ENCODE measurements around the gene TPSD1.
"Not testable (repeated sequence)": the region's sequence is repeated elsewhere in the genome, so short reads cannot be mapped to it uniquely, and the experiment has no call there.

The TPSD1 gene

GRCh38 chr16:1264345-1265089 lies 8.6 kb downstream of the TPSD1 start:
- no peak for DNase-seq

DNA sequence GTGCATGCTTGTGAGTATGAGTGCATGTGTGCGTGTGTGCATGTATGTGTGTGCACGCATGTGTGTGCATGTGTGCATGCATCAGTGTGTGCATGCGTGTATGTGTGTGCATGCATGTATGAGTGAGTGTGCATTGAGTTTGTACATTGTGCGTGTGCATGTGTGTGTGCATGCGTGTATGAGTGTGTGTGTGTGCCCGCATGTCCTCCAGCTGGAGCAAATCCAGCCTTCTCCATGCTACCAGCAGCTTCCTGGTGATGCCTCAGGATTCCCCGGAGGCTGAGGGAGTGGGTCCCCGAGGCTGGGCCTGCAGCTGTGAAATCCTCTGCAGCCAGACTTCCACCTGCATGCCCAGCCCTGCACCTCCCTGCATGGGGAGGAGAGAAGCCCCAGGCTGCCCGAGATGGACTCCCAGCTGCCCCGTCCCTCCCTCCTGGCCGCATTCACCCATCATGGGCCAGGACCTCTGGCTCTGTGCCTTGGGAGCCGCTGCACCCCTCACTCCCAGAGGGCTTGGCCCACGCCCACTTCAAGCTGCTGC lies 9.3 kb downstream of the TPSD1 start:
- no peak for DNase-seq

- no peak for DNase-seq
These were observed 10.0 kb downstream of the TPSD1 start for GRCh38 chr16:1265826-1266225.

GRCh38 chr16:1269418-1269817 lies 13.5 kb downstream of the TPSD1 start:
- DNase-seq, result not testable (repeated sequence)

GRCh38 chr16:1271380-1271723 lies 15.5 kb downstream of the TPSD1 start:
- DNase-seq, result no peak

DNA sequence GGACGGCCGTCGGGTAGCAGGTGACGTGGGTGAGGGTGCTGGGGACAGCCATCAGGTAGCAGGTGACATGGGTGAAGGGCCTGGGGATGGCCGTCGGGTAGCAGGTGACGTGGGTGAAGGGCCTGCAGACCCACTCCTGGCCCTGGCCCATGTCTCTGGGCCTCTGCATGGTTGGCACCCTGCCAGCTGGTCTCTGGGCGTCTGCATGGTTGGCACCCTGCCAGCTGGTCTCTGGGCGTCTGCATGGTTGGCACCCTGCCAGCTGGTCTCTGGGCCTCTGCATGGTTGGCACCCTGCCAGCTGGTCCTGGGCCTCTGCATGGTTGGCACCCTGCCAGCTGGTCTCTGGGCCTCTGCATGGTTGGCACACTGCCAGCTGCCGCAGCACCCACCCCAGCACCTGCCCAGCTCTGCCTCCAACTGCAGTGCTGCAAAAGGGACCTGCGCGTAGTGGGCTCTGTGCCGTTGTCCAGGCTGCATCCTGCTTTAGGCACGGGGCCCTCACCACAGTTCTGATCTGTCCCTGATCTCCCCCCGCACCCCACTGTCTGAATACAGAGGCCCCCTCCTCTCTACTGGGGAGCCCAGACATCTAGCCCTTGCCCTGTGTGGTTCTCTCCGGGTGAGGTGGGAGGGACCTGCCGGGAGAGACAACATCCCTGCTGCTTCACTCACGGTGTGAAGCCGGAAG lies 16.0 kb downstream of the TPSD1 start:
- not testable (repeated sequence) for DNase-seq

DNA sequence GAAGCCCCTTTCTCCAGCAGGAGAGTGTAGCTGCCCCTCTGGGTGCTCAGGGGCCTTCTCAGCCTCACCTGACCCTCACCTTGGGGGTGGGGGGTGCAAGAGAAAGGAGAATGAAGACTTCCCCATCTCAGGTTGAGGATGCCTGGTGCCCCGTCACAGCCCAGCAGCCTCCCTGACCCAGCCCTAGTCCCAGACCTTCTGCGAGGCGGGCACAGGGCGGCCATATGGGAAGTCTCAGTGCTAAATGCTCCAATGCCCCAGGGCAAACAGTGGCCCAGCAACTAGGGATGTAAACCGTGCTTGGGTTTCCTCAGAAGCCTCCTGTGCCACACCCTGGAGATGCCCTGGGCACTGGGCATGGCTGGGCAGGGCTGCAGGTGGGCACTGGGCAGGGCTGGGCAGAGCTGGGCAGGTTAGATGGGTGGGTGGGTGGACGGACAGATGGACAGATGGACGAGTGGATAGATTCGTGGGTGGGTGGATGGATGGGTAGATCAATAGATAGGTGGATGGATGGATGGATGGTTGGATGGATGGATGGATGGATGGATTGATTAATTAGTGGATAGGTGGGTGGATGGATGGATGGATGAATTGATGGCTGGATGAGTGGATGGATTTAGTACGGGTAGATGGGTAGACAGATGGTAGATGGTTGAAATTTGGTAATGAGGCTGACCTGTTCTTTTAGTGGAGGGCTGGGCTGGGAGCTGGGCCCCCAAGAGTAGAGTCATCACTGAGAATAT lies 16.8 kb downstream of the TPSD1 start:
- no peak for DNase-seq

- no peak for DNase-seq
These were observed 17.9 kb downstream of the TPSD1 start for GRCh38 chr16:1273816-1274215.

DNA sequence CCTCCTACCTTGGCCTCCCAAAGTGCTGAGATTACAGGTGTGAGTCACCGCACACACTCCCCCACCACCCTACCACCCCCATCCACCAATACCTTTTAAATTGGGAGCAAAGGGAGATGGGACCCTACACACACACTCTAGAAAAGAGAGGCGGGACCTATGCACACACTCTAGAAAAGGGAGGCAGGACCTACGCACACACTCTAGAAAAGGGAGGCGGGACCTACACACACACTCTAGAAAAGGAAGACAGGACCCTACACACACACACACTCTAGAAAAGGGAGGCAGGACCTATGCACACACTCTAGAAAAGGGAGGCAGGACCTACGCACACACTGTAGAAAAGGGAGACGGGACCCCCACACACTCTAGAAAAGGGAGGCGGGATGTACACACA lies 18.9 kb downstream of the TPSD1 start:
- no peak for DNase-seq

- DNase-seq, result no peak
These were observed 20.1 kb downstream of the TPSD1 start for GRCh38 chr16:1275791-1276579.

- DNase-seq, result no peak
These were observed 20.7 kb downstream of the TPSD1 start for GRCh38 chr16:1276580-1276878.

DNA sequence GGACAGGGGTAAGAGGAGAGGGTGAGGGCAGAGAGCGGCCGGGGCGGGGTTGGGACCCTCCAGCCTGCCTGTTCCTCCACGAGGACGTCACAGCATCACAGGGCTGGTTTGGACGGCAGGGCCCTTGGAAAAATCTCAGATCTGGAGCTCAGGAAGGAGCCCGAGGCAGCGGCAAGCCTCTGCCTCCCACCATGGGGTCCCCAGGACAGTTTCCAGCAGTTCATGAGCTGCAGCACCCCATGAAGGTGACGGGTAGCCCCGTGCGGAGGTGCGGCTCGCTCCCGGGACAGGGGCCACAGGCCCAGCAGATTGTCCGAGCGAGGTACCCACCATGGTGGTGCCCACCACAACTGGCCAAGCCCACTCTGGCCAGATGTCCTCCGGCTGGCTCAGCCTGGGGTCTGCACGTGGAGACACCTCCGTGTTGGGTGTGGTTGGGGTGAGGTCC lies 21.3 kb downstream of the TPSD1 start:
- no peak for DNase-seq

DNA sequence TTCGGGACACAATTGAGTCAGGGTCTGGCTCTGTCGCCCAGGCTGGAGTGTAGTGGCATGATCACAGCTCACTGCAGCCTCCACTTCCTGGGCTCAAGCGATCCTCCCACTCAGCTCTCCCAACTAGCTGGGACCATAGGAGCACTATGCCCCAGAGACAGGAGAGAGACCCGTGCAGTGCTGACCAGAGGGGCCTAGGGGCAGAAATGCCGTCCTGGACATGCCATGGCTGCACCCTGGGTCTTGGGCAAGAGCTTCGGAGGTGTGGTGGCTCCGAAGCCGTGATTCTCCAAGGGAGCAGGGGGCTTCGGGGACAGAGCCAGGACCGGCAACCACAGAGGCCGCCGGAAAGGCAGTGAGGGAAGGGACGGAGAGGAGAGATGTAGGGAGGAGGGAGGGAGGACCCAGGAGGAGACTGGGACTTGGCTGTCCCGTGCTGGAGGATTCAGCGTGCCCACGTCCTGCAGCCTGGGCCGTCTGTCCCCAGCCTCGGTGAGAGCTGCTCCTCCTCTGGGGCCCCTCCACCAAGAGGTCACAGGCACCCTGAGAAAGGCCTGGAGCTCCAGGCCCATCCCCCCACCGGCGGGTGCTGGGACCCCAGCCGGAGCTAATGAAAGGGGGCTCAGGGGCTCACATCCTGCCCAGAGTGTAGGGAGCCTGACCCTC lies 21.9 kb downstream of the TPSD1 start:
- no peak for DNase-seq

DNA sequence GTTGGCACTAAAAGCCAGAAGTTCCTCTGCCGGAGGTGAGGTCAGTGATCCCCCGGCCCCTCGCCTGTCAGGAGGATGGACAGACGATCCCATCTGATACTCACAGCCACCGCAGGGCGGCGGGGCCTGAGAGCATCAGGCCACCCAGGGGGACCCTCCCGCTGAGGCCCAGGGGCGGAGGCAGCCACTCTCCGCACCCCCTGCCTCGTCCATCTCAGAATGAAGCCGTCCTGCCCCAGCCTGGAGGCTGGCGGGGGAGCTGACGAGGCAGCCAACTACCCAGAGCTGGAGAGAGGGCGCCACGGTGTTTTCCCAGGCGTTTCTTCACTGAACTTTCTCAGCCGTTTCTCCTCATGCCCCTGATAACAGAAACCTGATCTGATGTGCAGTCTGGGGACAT lies 22.6 kb downstream of the TPSD1 start:
- DNase-seq, result no peak

DNA sequence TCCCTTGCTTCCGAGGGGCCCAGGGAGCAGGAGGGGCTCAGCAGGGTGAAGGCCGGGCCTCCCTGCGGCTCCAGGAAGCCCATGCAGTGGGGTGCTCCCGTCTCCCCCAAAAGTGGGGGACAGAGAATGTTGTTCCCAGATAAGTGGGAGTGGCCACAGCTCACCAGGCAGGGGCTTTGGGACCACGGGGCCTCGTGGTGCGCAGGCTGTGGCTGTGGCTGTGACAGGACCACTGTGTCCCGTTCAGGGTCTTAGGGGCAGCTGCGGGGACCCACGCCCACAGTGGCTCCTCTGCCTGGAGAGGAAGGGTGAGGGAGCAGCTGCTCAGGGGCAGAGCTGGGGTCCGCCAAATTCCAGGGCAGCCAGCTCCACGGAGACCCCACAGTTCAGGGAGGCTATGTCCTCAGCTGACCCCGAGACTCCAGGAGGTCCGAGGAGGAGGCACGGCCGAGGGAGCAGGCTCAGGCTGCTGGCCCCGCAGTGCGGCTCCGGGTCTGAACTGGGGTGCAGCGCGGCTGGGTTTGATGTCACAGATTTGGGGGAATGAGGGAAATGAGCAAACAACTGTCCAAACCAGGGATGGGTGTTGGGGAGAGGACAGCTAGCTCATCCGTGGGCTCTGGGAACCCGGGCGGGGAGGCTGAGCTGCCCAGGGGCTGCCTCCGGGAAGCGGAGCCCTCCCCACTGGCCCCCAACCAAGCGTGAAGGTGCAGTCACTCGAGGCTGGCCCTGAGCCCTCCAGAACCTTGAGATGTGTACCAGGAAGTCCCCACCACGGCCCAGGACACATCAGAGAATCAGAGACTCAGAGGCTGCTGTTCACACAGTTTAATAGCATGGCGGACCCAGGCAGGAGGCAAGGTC lies 23.4 kb downstream of the TPSD1 start:
- DNase-seq, result no peak

GRCh38 chr16:1279945-1280589 lies 24.2 kb downstream of the TPSD1 start:
- no peak for DNase-seq

- no peak for DNase-seq
These were observed 24.9 kb downstream of the TPSD1 start for GRCh38 chr16:1280783-1281182.

DNA sequence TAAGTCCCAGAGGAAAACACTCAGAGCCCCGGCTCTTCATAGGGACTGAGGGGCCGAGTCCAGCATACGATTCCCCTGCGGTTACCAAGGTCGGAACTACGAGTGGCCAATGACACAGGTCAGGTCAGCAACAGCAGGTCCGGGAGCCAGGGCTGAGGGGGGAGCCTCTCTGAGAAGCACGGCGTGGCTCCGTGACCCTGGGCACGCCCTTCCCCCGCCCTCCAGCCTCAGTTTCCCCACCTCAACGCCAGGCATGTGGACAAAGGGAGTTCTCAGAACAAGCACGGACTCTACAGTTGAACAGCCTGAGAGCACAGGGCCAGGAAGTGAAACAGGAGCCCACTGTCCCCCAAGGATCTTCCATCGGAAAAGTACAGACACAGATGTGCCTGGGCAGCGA lies 25.6 kb downstream of the TPSD1 start:
- no peak for DNase-seq

DNA sequence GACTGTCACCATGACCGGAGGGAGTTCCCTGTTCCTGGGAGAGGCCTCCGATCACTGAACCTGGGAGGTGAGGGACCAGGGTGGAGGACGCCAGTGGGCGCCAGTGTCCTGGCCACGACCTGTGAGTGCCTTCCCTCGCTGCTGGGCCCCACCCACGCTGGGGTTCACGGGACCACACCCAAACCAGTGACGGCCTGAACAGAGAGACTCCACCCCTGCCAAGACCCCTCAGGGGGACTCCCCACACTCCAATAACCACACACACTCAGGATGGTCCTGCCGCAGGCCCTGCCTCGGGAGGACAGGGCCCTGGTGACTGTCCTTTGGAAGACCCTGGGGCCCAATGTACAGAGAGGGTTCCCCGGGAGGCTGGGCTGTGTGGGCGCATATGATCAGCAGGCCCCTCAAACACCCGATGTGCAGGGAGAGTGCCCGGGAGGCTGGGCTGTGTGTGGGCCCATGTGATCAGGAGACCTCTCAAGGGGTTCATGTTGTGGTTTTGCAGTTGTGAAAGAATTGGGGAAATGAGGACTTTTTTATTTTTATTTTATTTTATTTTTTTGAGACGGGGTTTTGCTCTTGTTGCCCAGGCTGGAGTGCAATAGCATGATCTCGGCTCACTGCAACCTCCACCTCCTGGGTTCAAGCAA lies 26.6 kb downstream of the TPSD1 start:
- no peak for DNase-seq

- no peak for DNase-seq
These were observed 27.4 kb downstream of the TPSD1 start for GRCh38 chr16:1283296-1283695.
